ENCODE data around the gene CAAP1. TPM values are rescaled to one million over a fixed set of nuclear protein-coding genes. Genes with fewer than 3 reads are reported as not detected.

The CAAP1 gene
- total and polyA plus RNA-seq, 10 of the 15 experiments (the other 5 are each of a cell fraction or from before 2014, with no cell fraction given): 11.0 to 27.5 (median 20.5) TPM

- CTCF ChIA-PET: interaction anchor here (1.2 to 2.5 kb wide), 9 partner anchors 8 to 385 kb away, joined by 3 to 10 read pairs (median 4); partner anchors contain the start of gene IFT74
- TF ChIP-seq SKIL (IDR thresholded peaks at IDR 0.05; ENCODE audit: low read depth, poor library complexity, severe bottlenecking) (peak; percentile 20), CBFB (IDR thresholded peaks at IDR 0.05; ENCODE audit: low read depth) (no peak)
- no peak for FAIRE-seq
- peak overlapping the region; percentile 97 for H3K27ac ChIP-seq (ENCODE audit: control insufficient read depth, insufficient read depth)
- no peaks in the 10 kb centered on the region; the same call in 2 of the 3 replicates for H3K9me3 ChIP-seq (replicated peaks; ENCODE audit: control insufficient read depth, insufficient read depth, low read length)
- in situ Hi-C loops (cut with MboI): no loop called here
- POLR2A ChIA-PET: interaction anchor here (1.1 to 3.5 kb wide), 7 partner anchors 13 to 150 kb away, joined by 3 to 20 read pairs (median 5); partner anchors contain the start of genes IFT74 and PLAA
- no peak for DNase-seq (ENCODE audit: low read depth, low spot score)
- peak overlapping the region; percentile 97 for H2AFZ ChIP-seq (ENCODE audit: control insufficient read depth, low read depth, low read length)
- H3K36me3 ChIP-seq (ENCODE audit: control insufficient read depth in 2 of 2, insufficient read depth in 2 of 2, low read length in 1 of 2): no peaks in the 10 kb centered on the region
- H3K9ac ChIP-seq (ENCODE audit: control insufficient read depth, insufficient read depth, low read length): peak overlapping the region; percentile 96
- no peaks in the 10 kb centered on the region for H3K27me3 ChIP-seq (replicated peaks in 1 of 2; ENCODE audit: control insufficient read depth in 2 of 2, insufficient read depth in 2 of 2, low read length in 1 of 2)
- intact Hi-C loops (cut with micrococcal nuclease; ENCODE audit: unreplicated experiment): loop anchor here (2.0 kb wide), 1 partner anchor 55 kb away; the partner anchor contains the start of gene PLAA
- no peaks in the 10 kb centered on the region for H3K4me1 ChIP-seq (ENCODE audit: control insufficient read depth, insufficient read depth, low read length)
- peaks cover 49% of the 10 kb centered on the region for H3K79me2 ChIP-seq (ENCODE audit: control insufficient read depth, insufficient read depth, low read length)
- TSS peak; percentile 70 for BruUV-seq (replicated peaks)
- under 1% methylated on average over 14 of the region's 14 CpGs for WGBS (ENCODE audit: insufficient coverage, insufficient replicate concordance, low lambda C conversion rate, missing lambda C conversion rate)
- peak overlapping the region; percentile 93 for H3K4me3 ChIP-seq
- SMC1A ChIA-PET (ENCODE audit: uncharacterized antibody, unreplicated experiment): interaction anchor here (0.8 to 2.4 kb wide), 11 partner anchors 9 to 176 kb away, joined by 3 to 7 read pairs (median 3); partner anchors contain the start of gene IFT74
- no peaks in the 10 kb centered on the region for H4K20me1 ChIP-seq (ENCODE audit: control insufficient read depth, insufficient read depth)
- no peak for ATAC-seq
- peak overlapping the region; percentile 78 for H3K4me2 ChIP-seq (ENCODE audit: control insufficient read depth, insufficient read depth)
- RAD21 ChIA-PET (ENCODE audit: unreplicated experiment): interaction anchor here (0.9 to 1.9 kb wide), 5 partner anchors 51 to 145 kb away, joined by 3 to 10 read pairs (median 3); partner anchors contain the start of gene IFT74
Measured at GRCh38 chr9:26891726-26892125, 876 bp downstream of the CAAP1 start.

DNA sequence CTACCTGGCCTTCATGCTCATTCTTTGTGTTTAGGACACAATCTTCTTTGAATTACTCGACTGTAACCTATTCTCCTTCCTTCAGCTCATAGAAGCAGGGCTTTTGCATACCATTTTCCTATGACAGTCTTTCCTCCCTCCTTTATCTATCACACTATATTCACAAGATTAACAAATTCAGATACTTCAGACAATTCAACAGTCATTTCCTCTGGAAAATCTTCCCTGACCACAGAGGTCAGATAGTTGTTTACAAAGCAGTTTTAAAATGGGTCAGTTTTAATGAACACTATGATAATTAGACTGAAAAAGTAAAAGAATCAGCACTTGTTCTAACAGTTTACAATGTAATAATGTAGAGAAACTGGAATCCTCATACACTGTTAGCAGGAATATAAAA lies 4.3 kb downstream of the CAAP1 start:
- Histone ChIP-seq H3K4me1 (ENCODE audit: control insufficient read depth, insufficient read depth, low read length) (no peaks in the 10 kb centered on the region), H3K79me2 (ENCODE audit: control insufficient read depth, insufficient read depth, low read length) (peaks cover 52% of the 10 kb centered on the region), H3K9ac (ENCODE audit: control insufficient read depth, insufficient read depth, low read length) (no peak overlapping the region), H3K4me3 (0 out of 2 replicates have a peak overlapping the region, but pooled peaks have one; percentile 34), H3K36me3 (ENCODE audit: control insufficient read depth in 2 of 2, insufficient read depth in 2 of 2, low read length in 1 of 2) (peaks cover 0 to 5% of the 10 kb centered on the region in 2 experiments; a peak in 2 of 4 replicates), H3K9me3 (replicated peaks; ENCODE audit: control insufficient read depth, insufficient read depth, low read length) (no peaks in the 10 kb centered on the region; the same call in 2 of the 3 replicates), H2AFZ (ENCODE audit: control insufficient read depth, low read depth, low read length) (no peak overlapping the region), H3K27me3 (replicated peaks in 1 of 2; ENCODE audit: control insufficient read depth in 2 of 2, insufficient read depth in 2 of 2, low read length in 1 of 2) (no peaks in the 10 kb centered on the region), H3K4me2 (ENCODE audit: control insufficient read depth, insufficient read depth) (peak overlapping the region; percentile 28), H3K27ac (ENCODE audit: control insufficient read depth, insufficient read depth) (no peak overlapping the region), H4K20me1 (ENCODE audit: control insufficient read depth, insufficient read depth) (no peaks in the 10 kb centered on the region)
- ChIA-PET SMC1A (ENCODE audit: uncharacterized antibody, unreplicated experiment) (interaction anchor here (0.9 to 1.4 kb wide), 3 partner anchors 14 to 306 kb away, joined by 4 read pairs; no protein-coding TSS in a partner anchor), CTCF (interaction anchor here (0.5 to 1.0 kb wide), 2 partner anchors 142 to 388 kb away, joined by 3 to 5 read pairs; no protein-coding TSS in a partner anchor), RAD21 (ENCODE audit: unreplicated experiment) (interaction anchor here (1.0 kb wide), 1 partner anchor 145 kb away, joined by 4 read pairs; no protein-coding TSS in a partner anchor), POLR2A (no interaction called here)
- FAIRE-seq (no peak), ATAC-seq (no peak), DNase-seq (ENCODE audit: low read depth, low spot score) (no peak)
- no peak for TF ChIP-seq PML (IDR thresholded peaks at IDR 0.05; ENCODE audit: low read length)
- TF ChIP-seq SRF (IDR thresholded peaks at IDR 0.05; ENCODE audit: low read depth in 2 of 2, low read length in 2 of 2): no peak
- TF ChIP-seq STAT1 (conservative IDR thresholded peaks at IDR 0.05): no peak
- 50% methylated on average over 1 of the region's 1 CpG for WGBS (ENCODE audit: insufficient coverage, insufficient replicate concordance, low lambda C conversion rate, missing lambda C conversion rate)
- intact Hi-C loops (cut with micrococcal nuclease; ENCODE audit: unreplicated experiment): no loop called here
- in situ Hi-C loops (cut with MboI): no loop called here
- BruUV-seq (replicated peaks): TSS peak; percentile 6
